ENCODE data around the gene ZNF654.

DNA sequence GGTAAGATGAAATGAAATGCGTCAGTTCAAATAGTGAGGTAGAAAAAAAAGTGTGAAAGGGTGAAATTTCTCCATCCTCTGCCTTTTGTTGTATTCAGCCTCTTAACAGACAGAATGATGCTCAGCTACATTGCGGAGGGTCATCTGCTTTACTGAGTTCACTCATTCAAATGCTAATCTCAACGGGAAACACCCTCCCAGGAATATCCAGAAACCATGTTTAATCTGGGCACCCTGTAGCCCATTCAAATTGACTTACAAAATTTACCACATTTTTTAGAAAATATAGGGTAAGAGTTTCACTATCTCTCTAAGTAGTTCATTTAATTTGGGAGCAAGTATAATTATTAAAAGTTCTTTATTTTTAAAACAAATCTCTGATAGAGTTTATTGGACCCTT lies 133.6 kb downstream of the ZNF654 start:
- TF ChIP-seq, protein P1, sequence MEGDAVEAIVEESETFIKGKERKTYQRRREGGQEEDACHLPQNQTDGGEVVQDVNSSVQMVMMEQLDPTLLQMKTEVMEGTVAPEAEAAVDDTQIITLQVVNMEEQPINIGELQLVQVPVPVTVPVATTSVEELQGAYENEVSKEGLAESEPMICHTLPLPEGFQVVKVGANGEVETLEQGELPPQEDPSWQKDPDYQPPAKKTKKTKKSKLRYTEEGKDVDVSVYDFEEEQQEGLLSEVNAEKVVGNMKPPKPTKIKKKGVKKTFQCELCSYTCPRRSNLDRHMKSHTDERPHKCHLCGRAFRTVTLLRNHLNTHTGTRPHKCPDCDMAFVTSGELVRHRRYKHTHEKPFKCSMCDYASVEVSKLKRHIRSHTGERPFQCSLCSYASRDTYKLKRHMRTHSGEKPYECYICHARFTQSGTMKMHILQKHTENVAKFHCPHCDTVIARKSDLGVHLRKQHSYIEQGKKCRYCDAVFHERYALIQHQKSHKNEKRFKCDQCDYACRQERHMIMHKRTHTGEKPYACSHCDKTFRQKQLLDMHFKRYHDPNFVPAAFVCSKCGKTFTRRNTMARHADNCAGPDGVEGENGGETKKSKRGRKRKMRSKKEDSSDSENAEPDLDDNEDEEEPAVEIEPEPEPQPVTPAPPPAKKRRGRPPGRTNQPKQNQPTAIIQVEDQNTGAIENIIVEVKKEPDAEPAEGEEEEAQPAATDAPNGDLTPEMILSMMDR (IDR thresholded peaks at IDR 0.05; ENCODE audit: poor library complexity, severe bottlenecking): no peak
- TF ChIP-seq EZH2 (IDR thresholded peaks at IDR 0.05; ENCODE audit: borderline replicate concordance, insufficient read depth, low read length, poor library complexity, severe bottlenecking) (no peak), EP300 (conservative IDR thresholded peaks at IDR 0.05; ENCODE audit: poor library complexity, severe bottlenecking) (no peak), TAF1 (IDR thresholded peaks at IDR 0.05; ENCODE audit: low read depth) (no peak), POLR2AphosphoS5 (IDR thresholded peaks at IDR 0.05) (no peak), SMC3 (conservative IDR thresholded peaks at IDR 0.05; ENCODE audit: poor library complexity) (no peak), MXI1 (conservative IDR thresholded peaks at IDR 0.05; ENCODE audit: poor library complexity, severe bottlenecking) (no peak)
- TF ChIP-seq, protein P2, sequence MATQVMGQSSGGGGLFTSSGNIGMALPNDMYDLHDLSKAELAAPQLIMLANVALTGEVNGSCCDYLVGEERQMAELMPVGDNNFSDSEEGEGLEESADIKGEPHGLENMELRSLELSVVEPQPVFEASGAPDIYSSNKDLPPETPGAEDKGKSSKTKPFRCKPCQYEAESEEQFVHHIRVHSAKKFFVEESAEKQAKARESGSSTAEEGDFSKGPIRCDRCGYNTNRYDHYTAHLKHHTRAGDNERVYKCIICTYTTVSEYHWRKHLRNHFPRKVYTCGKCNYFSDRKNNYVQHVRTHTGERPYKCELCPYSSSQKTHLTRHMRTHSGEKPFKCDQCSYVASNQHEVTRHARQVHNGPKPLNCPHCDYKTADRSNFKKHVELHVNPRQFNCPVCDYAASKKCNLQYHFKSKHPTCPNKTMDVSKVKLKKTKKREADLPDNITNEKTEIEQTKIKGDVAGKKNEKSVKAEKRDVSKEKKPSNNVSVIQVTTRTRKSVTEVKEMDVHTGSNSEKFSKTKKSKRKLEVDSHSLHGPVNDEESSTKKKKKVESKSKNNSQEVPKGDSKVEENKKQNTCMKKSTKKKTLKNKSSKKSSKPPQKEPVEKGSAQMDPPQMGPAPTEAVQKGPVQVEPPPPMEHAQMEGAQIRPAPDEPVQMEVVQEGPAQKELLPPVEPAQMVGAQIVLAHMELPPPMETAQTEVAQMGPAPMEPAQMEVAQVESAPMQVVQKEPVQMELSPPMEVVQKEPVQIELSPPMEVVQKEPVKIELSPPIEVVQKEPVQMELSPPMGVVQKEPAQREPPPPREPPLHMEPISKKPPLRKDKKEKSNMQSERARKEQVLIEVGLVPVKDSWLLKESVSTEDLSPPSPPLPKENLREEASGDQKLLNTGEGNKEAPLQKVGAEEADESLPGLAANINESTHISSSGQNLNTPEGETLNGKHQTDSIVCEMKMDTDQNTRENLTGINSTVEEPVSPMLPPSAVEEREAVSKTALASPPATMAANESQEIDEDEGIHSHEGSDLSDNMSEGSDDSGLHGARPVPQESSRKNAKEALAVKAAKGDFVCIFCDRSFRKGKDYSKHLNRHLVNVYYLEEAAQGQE (IDR thresholded peaks at IDR 0.05; ENCODE audit: borderline replicate concordance): no peak
